Activated gamma-delta T cell treated with Interleukin-2 at 50 U/mL for 16 hours (primary cell): ENCODE measurements around the gene VIPR1.

Experiments
- DNase-seq: peaks from one replicate; pipeline ENCODE4 v3.0.0-alpha.2; 2020

VIPR1 gene

DNA sequence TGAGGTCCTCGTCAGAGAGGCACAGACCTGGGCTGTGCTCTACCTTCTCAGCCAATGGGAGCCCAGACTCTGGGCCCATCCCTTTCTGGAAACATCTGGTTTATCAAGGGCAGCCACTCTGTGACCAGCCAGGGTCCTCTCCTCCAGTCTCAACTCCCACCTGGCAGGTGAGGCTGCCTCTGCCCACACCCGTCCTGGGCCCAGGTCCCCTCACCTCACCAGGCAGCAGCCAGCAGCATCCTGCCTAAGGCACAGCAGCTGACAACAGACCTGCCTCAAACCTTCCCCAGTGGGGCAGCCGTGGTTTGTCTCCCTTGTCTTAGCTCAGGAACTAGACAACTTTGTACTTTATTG lies 8.7 kb upstream of the VIPR1 start:
- no peak for DNase-seq

DNA sequence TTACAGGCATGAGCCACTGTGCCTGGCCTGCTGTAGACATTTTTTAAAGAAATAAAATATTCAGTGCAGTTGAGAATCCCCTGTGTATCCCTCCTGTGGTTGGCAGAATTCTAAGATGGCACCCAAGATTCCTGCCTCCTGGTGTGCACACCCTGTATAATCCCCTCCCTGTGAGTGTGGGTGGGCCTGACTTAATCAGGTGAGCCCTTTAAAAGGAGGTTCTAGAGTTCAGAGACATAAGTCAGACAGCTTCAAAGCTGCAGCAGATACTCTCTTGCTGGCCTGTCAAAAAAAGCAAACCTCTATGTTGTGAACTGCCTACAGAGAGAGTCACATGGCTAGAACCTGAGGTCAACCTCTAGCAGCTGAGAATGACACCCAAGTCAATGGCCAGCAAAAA lies 7.0 kb upstream of the VIPR1 start:
- DNase-seq: no peak

- no peak for DNase-seq
Observed at GRCh38 chr3:42497009-42497731, 5.3 kb upstream of the VIPR1 start.

- no peak for DNase-seq
Observed at GRCh38 chr3:42498034-42498433, 4.4 kb upstream of the VIPR1 start.

- no peak for DNase-seq
Observed at GRCh38 chr3:42498791-42499477, 3.5 kb upstream of the VIPR1 start.

DNA sequence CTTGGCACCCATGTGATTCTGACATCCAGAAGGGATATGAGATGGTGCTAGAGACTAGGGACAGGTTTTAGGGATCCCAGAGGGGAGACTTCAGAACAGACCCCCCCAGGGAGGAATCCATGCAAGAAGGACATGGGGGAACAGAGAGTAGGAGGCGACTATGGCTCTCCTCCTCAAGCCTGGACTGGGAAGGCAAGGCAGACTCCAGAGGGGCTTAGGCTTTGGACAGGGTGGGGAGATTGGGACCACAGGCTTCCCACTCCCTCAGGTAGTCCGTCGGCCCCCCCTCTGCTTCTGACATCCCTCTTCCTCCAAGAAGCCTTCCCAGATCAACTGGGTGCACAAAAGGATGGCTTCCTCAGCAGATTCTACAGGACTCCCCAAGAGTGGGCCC lies 3.0 kb upstream of the VIPR1 start:
- no peak for DNase-seq

- DNase-seq: no peak
Observed at GRCh38 chr3:42500091-42500490, 2.4 kb upstream of the VIPR1 start.

DNA sequence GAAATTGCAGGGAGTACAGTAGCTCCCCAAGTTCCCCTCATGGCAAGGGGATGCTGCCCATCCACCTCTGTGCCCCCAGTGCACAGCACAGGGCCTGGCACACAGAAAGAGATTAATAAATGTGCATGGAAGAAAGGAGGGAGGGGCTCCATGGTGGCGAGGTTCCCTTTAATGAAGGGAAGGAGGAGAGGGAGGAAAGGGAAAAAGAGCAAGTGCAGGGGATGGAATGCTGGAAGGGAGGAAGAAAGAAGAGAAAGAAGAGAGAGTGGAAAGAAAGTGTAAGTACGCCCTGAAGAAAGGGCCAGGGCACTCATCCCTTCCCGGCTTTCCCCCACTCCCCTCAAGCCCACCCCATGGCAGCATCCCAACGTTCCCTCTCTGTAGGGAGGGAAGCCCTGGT lies 1.5 kb upstream of the VIPR1 start:
- DNase-seq: no peak

- DNase-seq: no peak
Observed at GRCh38 chr3:42501321-42501680, 1.1 kb upstream of the VIPR1 start.

- peak; percentile 54 for DNase-seq
Observed at GRCh38 chr3:42501681-42502428, 588 bp upstream of the VIPR1 start.

DNA sequence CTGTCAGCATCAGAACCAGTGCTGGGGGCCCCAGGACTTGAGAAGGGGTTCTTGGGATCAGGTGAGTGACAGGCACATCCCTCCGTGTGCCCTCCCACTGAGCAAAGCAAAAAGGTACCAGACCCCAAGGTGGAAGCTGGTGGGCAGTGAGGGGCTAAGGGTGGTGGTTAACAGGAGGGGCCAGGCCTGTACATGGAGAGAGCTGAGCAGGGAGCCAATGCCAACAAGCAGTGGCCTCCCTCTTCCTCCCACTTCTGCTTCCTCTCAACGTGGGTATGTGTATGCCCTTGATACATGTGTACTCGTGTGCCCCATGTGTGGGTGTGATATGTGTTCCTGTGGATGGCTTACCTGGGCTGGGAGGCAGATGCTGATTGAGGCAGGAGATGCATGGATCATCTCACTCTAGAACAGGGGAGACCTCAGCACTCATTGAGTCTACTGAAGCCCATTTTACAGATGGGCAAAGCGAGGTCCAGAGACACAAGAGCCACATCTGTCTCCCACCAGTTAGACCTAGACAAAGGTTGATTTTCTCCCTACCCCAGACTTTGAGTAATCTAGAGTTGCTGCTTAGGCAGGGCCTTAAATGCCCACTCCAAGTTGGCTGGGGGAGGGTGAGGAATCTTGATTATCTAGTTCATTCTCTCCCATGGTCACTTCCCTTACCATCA lies 945 bp downstream of the VIPR1 start:
- no peak for DNase-seq

DNA sequence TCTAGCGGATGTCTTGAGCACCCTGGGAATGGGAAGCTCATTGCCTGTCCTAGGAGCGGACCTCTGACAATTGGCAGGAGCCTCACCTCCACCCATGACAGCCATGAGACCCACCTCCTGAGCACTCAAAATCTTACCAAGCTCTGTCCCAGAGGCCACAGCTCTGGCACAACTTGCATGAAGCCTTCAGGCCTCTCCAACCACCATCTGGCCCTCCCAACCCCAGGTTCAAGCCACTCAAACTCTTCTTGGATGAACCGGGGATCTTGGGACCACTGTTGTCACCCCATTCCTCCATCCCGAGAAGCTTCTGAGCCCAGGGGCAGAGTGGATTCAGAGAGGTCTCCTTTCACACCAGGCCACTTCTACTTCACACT lies 1.5 kb downstream of the VIPR1 start:
- DNase-seq: no peak

GRCh38 chr3:42504334-42505127 lies 2.1 kb downstream of the VIPR1 start:
- no peak for DNase-seq

GRCh38 chr3:42505128-42505848 lies 2.8 kb downstream of the VIPR1 start:
- DNase-seq: no peak

DNA sequence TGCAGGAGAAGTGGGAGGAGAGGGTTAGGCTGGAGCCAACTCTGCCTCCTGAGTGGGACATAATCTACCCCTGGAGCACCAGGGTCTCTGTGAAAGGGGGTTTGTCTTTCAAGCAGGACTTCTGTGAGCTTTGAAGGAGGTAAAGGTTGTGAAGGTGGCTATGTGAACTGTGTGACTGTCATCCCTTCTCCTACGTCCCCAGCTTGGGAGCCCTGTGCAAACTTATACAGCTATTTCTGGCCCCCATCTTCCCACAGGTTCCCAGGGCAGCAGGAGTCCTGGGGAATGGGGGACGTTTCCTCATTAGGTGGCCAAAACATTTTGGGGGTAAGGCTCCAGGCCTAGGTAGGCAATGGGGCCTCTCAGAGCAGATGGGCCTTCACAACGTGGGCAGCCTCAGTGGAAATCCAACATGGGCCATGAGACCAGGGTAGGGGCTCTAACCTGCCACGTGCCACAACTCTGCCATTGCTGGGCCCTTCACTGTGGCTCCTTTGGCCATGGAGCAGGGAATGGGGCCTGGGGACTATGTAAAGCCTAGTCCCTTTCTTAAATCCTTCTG lies 3.5 kb downstream of the VIPR1 start:
- DNase-seq: no peak

DNA sequence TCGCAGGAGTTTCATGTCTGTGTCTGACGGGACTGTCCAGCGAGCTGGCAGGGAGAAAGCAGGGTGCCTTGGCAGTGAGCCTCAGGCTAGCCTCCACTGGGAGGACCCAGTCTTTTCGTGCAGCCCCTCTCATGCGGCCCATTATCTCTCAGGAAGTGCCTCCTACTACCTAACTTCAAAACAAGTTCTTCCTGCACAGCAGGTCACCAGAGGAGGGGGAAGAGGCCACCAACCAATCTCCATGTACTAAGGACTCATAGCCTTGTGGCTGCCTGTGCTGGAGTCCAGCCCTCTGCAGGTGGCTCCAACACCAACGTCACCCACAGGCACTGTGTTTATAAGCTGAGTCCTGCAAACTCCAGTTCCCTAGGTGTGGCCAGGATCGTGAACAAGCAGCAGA lies 4.8 kb downstream of the VIPR1 start:
- no peak for DNase-seq

DNA sequence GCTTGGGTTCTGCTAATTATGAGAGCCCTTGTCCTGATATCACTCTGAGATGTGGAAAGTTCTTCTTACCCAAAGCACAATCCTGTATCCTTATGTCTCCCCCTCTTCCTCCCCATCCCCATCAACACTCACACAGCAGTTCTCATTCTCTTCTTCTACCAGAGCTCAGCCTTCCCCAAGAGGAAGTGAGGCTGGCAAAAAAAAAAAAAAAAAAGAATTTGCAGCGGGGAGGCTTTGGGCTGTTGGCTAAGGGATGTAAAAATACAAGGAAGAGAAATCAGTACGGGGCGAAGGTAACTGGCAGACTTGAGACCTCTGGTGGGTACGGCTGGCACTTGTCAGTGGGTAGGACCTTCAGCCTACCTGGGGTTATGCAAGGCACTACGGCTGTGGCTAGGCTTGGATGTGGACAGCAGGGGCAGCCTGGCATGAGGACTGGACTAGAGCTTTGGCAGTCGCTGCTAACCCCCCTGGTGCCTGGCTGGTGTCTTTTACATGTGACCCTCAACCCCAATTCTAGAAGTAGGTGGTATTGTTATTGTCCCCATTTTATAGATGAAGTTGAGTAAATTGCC lies 5.4 kb downstream of the VIPR1 start:
- DNase-seq: no peak

DNA sequence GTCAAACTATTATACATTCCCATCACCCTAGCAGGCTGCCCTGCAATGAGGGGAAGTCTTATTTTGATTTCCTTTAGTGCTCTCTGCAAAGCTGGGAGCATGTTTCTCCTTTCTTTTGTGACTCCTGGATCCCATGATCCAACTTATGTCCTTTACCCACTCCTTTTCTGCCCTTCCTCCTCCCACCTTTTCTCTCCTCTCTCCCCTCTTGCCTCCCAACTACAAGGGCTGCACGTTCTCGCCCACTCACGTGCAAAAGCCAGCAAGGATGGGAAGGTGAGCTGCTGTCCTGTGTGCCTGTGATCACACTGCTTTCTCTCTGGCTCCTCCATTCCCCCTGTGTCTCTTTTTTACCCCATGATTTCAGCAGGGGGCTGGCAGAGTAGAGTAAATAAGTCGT lies 6.1 kb downstream of the VIPR1 start:
- no peak for DNase-seq

DNA sequence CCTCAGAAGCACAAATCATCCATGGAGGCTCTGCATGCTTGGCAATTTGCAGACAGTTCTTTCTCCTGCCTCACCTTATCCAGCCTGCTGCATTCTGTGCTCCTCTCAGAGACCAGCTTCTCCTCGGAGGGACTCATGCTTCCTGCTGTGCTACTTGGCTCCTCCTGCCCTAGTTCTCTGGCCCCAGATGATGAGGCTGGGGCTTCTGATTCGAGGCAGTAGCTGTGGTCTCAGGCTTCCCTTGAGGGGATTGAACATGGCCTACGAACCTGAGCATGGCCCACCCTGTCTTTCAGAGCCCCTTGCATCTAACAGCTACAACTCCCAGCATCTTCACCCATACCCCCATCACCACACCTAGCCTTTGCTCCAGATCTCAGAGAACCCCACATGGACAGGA lies 6.7 kb downstream of the VIPR1 start:
- no peak for DNase-seq

DNA sequence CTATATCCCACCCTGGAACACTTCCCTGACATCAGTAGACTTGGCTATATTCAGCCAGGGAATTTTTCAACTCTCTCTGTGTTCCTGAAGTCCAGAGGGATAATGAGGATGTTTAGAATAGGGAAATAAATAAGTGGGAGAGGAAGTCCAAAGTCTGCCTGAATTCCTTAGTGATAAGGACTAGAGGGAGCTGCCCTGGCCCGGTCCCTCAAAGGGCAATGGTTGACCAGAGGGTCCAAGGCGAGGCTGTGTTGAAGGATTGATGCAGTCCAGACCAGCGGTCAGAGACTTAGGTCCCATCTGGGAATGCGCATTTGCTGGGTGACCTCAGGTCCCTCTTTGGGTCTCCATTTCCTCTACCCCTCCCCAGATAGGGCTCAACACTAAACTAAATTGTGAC lies 7.9 kb downstream of the VIPR1 start:
- DNase-seq: no peak

DNA sequence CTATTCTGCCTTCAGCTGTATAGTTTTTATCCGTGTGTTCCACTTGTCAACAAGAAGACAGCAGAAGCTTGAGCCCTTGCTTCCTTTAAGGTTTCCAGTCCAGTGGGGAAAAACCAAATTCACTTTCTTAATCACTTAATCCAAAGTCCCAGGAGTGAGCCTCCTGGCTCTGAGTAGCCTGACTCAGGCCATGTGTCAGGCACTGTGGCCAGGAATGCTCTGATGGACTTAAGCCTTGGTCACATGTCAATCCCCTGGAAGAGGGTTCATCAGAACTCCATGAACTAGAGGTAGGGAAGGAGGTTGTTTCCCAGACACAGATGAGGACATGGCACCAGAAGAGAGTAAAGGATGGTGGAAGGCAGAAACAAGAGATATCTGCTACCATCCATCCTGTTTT lies 8.8 kb downstream of the VIPR1 start:
- DNase-seq: no peak

DNA sequence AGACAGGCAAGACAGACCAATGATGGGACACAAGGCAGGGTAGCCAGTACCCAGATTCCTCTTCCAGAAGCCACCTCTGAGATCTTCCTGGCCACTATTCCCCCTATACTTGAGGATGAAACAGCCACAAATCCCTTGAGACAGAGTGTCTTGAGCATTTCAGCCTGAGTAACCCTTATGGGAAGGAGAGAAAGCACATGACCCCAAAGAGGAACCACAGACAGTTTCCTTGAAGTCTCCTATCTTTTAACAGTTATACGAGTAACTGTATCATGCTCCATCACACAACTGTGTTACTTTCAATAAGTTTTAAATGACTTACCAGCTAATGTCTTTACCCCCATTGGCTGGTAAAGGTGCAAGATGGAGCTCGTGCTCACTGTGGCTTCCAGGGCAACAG lies 9.3 kb downstream of the VIPR1 start:
- DNase-seq: no peak
